ENCODE measurements around the gene LRRC51. TPM values are rescaled to one million over a fixed set of nuclear protein-coding genes. Genes with fewer than 3 reads are reported as not detected.

Gene LRRC51
- total RNA-seq, 2 experiments from 2014 or later = 0.87 to 1.1 TPM

DNA sequence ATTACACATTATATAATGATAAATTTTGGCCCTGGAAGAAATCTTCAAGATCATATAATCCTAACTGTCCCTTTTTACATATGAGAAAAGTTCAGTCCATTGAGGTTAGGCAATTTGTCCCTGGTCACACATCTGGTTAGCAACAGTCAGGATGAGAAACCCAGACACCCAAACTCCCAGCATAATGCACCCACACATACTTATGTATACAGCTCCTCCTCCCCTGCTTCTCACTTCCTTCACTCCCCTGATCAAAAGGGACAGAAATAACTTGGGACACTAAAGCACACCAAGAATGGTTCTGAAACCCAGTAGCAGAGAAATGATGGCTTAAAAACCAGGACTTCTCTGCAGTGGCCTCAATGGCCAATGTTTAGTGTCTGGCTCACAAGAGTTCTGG, 11.4 kb upstream of the LRRC51 start:
- Histone ChIP-seq H3K27me3 (ENCODE audit: control insufficient read depth in 1 of 2, insufficient read depth in 2 of 2, low read length in 2 of 2) (no peaks in the 10 kb centered on the region), H3K9me3 (ENCODE audit: control insufficient read depth in 1 of 2, insufficient read depth in 1 of 2, low read length in 2 of 2) (no peaks in the 10 kb centered on the region), H3K4me1 (ENCODE audit: insufficient read depth, low read length) (peaks cover 14% of the 10 kb centered on the region), H3K4me3 (ENCODE audit: low read length) (no peak overlapping the region), H3K27ac (ENCODE audit: low read depth in 1 of 2, low read length in 2 of 2) (no peak overlapping the region), H3K36me3 (ENCODE audit: insufficient read depth, low read length) (peaks cover 14% of the 10 kb centered on the region)
- intact Hi-C loops (cut with DNase I, micrococcal nuclease) = no loop called here
- ChIA-PET POLR2A (no interaction called here), CTCF (interaction anchor here (1.6 kb wide), 1 partner anchor 44 kb away, joined by 4 read pairs; no protein-coding TSS in a partner anchor)
- Mint-ChIP-seq H3K4me3 (no peak overlapping the region), H3K4me1 (ENCODE audit: low read depth) (peaks cover 28% of the 10 kb centered on the region), H3K36me3 (ENCODE audit: low read depth) (peaks cover 29% of the 10 kb centered on the region), H3K27ac (peak overlapping the region; percentile 43), H3K27me3 (no peaks in the 10 kb centered on the region), H3K9me3 (no peaks in the 10 kb centered on the region)
- peak in 1 of 14 experiments; percentile 21 for DNase-seq
- TF ChIP-seq, protein P1, sequence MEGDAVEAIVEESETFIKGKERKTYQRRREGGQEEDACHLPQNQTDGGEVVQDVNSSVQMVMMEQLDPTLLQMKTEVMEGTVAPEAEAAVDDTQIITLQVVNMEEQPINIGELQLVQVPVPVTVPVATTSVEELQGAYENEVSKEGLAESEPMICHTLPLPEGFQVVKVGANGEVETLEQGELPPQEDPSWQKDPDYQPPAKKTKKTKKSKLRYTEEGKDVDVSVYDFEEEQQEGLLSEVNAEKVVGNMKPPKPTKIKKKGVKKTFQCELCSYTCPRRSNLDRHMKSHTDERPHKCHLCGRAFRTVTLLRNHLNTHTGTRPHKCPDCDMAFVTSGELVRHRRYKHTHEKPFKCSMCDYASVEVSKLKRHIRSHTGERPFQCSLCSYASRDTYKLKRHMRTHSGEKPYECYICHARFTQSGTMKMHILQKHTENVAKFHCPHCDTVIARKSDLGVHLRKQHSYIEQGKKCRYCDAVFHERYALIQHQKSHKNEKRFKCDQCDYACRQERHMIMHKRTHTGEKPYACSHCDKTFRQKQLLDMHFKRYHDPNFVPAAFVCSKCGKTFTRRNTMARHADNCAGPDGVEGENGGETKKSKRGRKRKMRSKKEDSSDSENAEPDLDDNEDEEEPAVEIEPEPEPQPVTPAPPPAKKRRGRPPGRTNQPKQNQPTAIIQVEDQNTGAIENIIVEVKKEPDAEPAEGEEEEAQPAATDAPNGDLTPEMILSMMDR (IDR thresholded peaks at IDR 0.05) = no peak
- no peak for ATAC-seq (ENCODE audit: poor library complexity)

DNA sequence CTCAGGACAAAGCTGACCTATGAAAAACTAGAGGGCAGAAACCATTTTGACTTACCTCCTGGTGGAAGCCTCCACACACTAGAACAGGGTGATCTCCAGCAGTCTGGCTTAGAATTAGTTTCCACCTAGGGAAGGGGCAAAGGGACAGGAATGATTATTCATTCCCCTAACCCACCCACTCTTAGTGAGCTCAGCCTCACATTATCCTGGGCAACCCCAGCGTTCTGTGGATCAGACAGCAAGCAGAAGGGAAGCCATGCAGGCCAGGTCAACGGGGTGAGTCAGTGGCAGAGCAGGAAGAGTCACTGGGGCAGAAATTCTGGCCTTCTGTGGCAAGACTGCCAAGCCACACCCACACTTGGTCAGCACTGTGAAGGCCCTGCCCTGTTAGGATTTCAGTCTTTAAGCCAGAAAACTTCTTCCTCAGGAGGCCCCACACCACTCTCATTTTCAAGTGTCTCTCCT, 10.8 kb upstream of the LRRC51 start:
- no peak overlapping the region for H3K4me3 ChIP-seq (ENCODE audit: low read length)
- no peaks in the 10 kb centered on the region for H3K27me3 ChIP-seq (ENCODE audit: control insufficient read depth in 1 of 2, insufficient read depth in 2 of 2, low read length in 2 of 2)
- TF ChIP-seq, protein P1 (IDR thresholded peaks at IDR 0.05) = no peak
- no peak overlapping the region for H3K27ac Mint-ChIP-seq
- DNase-seq = peak in 3 of 14 experiments; percentile 11 to 76 (median 65)
- H3K4me1 ChIP-seq (ENCODE audit: insufficient read depth, low read length) = peaks cover 14% of the 10 kb centered on the region
- ChIA-PET POLR2A (no interaction called here), CTCF (interaction anchor here (1.6 kb wide), 1 partner anchor 44 kb away, joined by 4 read pairs; no protein-coding TSS in a partner anchor)
- H3K36me3 Mint-ChIP-seq (ENCODE audit: low read depth) = peaks cover 29% of the 10 kb centered on the region
- intact Hi-C loops (cut with DNase I, micrococcal nuclease) = no loop called here
- no peaks in the 10 kb centered on the region for H3K9me3 ChIP-seq (ENCODE audit: control insufficient read depth in 1 of 2, insufficient read depth in 1 of 2, low read length in 2 of 2)
- no peak overlapping the region for H3K4me3 Mint-ChIP-seq
- no peak overlapping the region for H3K27ac ChIP-seq (ENCODE audit: low read depth in 1 of 2, low read length in 2 of 2)
- peaks cover 28% of the 10 kb centered on the region for H3K4me1 Mint-ChIP-seq (ENCODE audit: low read depth)
- ATAC-seq (ENCODE audit: poor library complexity) = no peak
- H3K27me3 Mint-ChIP-seq = no peaks in the 10 kb centered on the region
- H3K36me3 ChIP-seq (ENCODE audit: insufficient read depth, low read length) = peaks cover 14% of the 10 kb centered on the region
- H3K9me3 Mint-ChIP-seq = no peaks in the 10 kb centered on the region

DNA sequence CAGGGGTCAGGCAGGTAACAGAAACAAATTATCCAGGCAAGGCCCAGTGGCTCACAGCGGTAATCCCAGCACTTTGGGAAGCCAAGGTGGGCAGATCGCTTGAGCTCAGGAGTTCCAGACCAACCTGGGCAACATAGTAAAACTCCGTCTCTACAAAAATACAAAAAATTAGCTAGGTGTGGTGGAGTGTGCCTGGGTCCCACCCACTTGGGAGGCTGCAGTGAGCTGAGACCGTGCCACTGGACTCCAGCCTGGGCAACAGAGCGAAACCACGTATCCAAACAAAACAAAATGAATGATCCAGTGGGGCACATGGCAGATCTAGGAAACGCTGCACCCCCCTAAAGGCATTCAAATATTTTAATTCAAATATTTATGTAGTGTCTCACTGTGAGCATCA, 10.2 kb upstream of the LRRC51 start:
- POLR2A ChIA-PET = no interaction called here

More for the DNA sequence above, 10.2 kb upstream of the LRRC51 start:
- intact Hi-C loops (cut with DNase I, micrococcal nuclease) = no loop called here
- peaks cover 14% of the 10 kb centered on the region for H3K36me3 ChIP-seq (ENCODE audit: insufficient read depth, low read length)
- no peaks in the 10 kb centered on the region for H3K27me3 ChIP-seq (ENCODE audit: control insufficient read depth in 1 of 2, insufficient read depth in 2 of 2, low read length in 2 of 2)
- H3K4me3 Mint-ChIP-seq = no peak overlapping the region
- CTCF ChIA-PET = no interaction called here
- ATAC-seq (ENCODE audit: poor library complexity) = no peak
- no peak overlapping the region for H3K27ac Mint-ChIP-seq
- H3K36me3 Mint-ChIP-seq (ENCODE audit: low read depth) = peaks cover 29% of the 10 kb centered on the region
- no peak overlapping the region for H3K4me3 ChIP-seq (ENCODE audit: low read length)
- H3K4me1 Mint-ChIP-seq (ENCODE audit: low read depth) = peaks cover 33% of the 10 kb centered on the region
- TF ChIP-seq, protein P1 (IDR thresholded peaks at IDR 0.05) = no peak
- H3K4me1 ChIP-seq (ENCODE audit: insufficient read depth, low read length) = peaks cover 18% of the 10 kb centered on the region
- H3K9me3 Mint-ChIP-seq = no peaks in the 10 kb centered on the region
- no peak for DNase-seq
- H3K27ac ChIP-seq (ENCODE audit: low read depth in 1 of 2, low read length in 2 of 2) = no peak overlapping the region
- H3K27me3 Mint-ChIP-seq = no peaks in the 10 kb centered on the region
- H3K9me3 ChIP-seq (ENCODE audit: control insufficient read depth in 1 of 2, insufficient read depth in 1 of 2, low read length in 2 of 2) = no peaks in the 10 kb centered on the region

Data from CD4-positive, alpha-beta T cell (primary cell).